Retina (tissue), 1 donor: ENCODE data around the gene COL18A1.
"Not testable (repeated sequence)": the region's sequence is repeated elsewhere in the genome, so short reads cannot be mapped to it uniquely, and the experiment has no call there.

ENCODE experiments used
- DNase-seq: peaks from one replicate; pipeline ENCODE4 v3.0.0-alpha.2; 2016

Gene COL18A1

DNA sequence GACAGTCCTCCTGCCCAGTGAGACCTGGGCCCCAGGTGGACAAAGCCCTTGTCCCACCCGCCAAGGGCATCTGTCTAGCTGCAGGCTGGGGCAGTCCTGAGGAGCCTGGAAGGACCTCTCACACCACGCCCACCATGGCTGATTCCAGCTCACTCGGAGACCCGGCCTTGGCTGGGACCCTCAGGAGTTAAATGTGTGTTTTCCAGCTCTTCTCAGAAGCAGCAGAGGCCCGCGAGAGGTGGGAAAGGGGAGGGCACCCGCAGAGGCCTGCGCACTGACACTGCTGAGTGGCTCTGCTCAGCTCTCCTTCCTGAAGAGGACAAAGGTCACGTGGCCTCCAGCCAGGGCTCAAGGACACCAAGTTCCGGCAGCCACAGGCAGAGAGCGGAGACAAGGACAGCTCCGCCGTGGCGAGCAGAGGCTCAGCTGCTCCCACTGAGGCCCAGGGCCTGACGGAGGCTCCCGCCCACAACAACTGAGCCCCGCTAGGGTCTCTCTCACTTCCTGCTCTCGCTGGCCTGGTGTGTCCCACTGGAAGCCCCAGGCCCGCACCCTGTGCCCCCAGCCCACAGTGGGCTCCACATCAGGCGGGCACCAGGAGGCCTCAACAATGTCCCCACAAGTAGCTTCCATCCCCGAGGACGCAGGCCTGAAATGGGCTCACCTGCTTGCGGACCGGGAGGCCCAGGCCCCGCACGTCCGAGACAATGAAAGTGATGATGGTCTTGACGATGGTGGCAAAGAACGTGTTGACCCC lies 120.4 kb downstream of the COL18A1 start:
- no peak for DNase-seq

DNA sequence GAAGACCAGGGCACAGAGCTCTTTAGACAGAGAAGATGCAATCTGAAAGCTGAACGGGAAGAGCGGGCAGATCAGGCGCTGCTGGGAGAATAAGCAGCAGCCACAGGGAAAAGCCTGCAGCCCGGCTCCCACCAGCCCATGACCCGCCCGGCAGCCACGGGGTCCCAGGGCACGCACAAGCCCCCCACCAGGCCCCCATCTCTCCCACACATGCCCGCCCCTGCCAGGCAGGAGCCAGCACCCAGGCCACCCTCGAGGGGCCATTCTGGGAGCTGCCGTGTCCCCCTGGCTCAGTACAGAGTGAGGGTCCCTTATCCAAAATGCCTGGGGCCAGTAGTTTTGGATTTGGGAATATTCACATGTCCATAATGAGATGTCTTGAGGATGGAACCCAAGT lies 120.9 kb downstream of the COL18A1 start:
- no peak for DNase-seq

- DNase-seq, result not testable (repeated sequence)
Measured at GRCh38 chr21:45527151-45527999, 122.4 kb downstream of the COL18A1 start.

DNA sequence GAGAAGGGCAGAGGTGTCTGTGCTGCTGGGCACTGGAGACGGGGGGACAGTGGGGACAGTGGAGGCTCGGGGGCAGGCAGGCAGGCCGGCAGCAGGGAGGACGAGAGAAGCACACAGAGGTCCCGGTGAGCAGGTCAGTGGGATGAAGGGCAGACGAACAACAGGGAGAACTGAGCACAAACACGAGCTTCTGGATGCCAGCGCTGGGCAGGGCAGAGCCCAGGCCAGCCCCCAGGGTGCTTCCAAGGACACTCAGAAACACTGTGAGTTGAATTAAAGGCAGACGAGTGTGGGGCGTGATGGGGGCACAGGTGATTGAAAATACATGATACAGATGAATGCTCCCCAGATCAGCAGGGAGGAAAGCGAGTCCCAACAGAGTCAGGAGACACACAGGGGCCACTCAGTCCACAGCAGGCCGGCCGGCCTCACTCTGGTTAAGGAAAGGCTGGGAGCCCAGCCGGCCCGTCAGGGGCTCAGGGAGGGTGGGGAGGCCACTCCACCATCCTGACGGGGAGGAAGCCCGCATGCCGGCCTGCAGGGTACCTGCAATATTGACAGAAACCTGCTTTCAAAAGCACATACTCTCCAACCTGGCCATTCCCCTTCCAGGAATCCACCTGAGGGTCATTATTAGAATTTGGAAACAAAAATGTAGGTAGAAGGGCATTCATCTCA lies 123.2 kb downstream of the COL18A1 start:
- DNase-seq, result no peak

- no peak for DNase-seq
Measured at GRCh38 chr21:45528981-45529784, 124.2 kb downstream of the COL18A1 start.

- DNase-seq, result no peak
Measured at GRCh38 chr21:45529785-45530422, 124.9 kb downstream of the COL18A1 start.

GRCh38 chr21:45530423-45531113 lies 125.6 kb downstream of the COL18A1 start:
- DNase-seq, result no peak

DNA sequence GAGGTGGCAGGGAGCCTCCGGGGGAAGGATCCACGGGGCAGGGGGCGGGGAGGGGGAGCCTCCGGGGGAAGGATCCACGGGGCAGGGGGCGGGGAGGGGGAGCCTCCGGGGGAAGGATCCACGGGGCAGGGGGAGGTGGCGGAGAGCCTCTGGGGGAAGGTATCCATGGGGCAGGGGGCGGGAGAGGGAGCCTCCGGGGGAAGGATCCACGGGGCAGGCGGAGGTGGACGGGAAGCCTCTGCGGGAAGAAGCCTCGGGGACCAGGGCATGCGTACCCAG lies 126.1 kb downstream of the COL18A1 start:
- DNase-seq, result not testable (repeated sequence)

GRCh38 chr21:45531393-45532215 lies 126.6 kb downstream of the COL18A1 start:
- no peak for DNase-seq

DNA sequence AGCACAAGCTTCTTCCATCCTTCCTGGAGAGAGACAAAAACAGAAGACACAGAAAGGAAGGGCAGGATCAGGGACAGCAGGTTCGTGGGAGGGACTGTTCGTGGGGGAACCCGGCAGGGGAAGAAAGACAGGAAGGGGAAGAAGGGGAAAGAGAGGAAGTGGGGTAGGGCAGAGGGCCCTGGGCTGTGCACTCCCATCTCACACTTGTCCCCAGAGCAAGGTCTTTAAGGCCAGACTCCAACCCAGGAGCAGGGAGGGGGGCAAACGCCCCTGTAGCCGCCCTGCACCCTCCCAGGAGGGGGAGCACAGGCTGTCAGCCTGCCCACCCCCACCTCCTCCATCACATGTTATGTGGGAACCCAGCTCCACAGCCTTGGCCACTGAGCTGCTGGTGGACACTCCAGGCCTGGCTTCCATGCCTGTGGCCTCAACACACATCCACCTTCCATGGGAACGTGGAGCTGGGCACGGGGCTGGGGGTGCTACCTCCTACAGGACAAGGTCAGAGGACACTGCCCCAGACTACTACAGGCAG lies 127.9 kb downstream of the COL18A1 start:
- no peak for DNase-seq

DNA sequence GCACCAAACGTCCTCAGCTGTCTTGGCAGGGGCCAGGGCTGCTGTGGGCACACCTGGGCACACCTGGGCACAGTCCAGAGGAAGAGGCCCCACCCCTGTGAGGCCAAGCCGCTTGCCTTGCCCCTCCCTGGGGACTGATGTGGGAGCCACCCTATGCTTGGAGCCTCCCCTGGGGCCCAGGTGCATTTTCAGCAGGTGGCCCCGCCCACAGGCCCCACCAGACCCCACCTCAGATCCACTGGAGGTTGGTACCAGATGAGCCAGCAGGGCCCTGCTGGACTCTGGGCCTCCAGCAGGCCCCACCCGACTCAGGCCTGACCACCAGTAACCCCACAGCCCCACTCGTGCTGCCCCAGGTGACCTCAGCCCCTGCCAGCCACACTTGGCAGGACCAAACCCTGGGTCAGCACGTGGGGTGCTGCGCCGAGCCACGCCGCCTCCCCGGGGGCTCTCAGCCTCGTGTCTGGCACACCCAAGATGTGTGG lies 128.4 kb downstream of the COL18A1 start:
- no peak for DNase-seq

- DNase-seq, result no peak
Measured at GRCh38 chr21:45533846-45534635, 129.1 kb downstream of the COL18A1 start.

- peak; percentile 92 for DNase-seq
Measured at GRCh38 chr21:45534636-45535331, 129.8 kb downstream of the COL18A1 start.

DNA sequence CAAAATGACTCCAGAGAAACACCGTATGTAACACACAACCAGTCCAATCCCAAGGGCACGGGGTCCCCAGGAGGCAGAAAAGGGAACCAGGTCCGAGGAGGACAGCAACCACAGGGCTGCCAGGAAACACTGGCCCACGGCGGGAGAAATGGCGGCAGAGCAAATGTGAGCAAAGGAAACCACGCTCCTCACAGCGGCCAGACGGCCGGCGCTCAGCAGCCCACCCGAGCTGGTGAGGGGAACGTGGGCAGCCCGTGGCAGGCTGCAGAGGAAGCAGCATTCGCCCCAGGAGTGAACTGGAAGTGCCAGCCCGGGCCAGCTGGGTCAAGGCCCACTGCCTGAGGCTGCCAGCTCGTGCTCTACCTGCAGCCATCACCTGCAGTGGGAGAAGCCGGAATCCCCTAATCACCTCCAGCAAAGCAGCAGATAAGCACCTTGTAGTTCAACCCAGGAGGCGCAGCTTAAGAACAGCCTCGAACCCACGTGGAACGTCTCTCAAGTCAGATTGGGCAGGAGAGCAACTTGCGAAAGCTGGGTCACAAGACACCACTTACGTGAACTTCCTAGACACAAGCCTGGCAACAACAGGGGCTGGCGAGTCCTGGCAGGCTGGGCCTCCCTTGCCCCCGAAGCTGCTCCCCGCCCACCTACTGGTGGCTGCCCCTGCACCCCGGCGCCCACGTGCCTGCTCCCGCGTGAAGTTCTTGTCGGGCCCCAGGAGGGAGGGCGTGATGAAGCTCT lies 130.5 kb downstream of the COL18A1 start:
- no peak for DNase-seq

DNA sequence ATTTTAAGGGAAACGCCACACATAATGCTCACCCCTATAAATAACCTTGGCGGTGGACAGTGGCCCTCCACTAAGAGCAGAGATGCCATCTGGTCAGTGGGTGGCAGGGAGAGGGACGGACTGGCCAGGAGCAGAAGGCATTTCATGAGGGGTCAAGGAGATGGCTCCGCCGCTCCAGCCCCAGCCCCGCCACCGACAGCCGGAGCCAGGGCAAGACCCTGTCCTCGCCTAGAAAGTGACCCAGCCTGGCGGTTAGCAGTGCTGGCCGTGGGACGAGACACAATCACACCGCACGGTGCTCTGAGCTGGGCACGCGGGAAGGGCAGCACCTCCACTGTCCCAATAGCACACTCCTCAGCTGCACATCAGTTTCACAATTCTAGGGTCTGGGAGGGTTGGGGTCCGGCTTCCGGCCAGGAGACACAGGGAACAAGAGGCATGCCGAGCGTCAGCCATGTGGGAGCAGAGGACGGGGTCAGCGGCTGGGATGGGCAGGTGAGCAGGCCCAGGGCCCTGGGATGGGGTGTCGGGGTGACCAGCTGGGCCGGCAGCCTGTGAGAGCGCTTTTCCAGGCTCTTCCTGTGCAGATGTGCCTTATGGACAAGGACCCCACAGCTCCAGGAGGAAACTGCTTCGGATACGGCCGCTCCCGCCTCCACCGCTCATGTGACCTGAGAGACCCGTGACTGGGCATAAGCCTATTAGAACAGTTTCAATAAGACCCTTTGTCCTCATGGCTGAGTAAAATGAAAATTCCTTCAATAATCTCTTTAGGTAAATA lies 131.5 kb downstream of the COL18A1 start:
- no peak for DNase-seq

GRCh38 chr21:45537111-45537745 lies 132.3 kb downstream of the COL18A1 start:
- no peak for DNase-seq
